Dedifferentiated amniotic fluid mesenchymal stem cell (primary cell): ENCODE measurements around the gene KIFBP.
"Not testable (repeated sequence)": the region's sequence is repeated elsewhere in the genome, so short reads cannot be mapped to it uniquely, and the experiment has no call there.

Experiments used
- DNase-seq: peaks from one replicate; pipeline ENCODE4 v3.0.0-alpha.2; 2016; ENCODE audit errors: extremely low spot score

The KIFBP gene

DNA sequence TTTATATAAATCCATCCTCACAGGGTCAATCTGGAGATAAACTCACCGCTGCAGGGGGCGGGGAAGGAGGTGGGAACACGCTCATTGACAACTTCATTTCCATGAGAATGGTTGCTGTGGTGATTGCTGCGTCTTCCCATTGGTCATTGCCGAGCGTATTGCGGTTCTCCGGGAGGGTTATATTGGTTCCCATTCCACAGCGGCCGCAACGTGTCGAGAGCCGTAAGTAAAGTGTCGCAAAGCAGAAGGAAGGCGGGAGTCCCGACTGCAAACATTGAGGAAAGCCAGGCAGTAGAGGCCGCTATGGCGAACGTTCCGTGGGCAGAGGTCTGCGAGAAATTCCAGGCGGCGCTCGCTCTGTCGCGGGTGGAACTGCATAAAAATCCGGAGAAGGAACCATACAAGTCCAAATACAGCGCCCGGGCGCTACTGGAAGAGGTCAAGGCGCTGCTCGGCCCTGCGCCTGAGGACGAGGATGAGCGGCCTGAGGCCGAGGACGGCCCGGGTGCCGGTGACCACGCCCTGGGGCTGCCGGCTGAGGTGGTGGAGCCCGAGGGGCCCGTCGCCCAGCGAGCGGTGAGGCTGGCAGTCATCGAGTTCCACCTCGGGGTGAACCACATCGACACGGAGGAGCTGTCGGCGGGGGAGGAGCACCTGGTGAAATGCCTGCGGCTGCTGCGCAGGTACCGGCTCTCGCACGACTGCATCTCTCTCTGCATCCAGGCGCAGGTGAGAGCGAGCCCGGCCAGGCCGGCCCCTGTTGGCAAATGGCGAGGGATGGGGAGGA is at the start of gene KIFBP:
KIFBP (plus strand) TSS at position 274 of the 787 bp plus-strand sequence; CDS start at position 304, 30 bp downstream.
- DNase-seq = peak; percentile 98

DNA sequence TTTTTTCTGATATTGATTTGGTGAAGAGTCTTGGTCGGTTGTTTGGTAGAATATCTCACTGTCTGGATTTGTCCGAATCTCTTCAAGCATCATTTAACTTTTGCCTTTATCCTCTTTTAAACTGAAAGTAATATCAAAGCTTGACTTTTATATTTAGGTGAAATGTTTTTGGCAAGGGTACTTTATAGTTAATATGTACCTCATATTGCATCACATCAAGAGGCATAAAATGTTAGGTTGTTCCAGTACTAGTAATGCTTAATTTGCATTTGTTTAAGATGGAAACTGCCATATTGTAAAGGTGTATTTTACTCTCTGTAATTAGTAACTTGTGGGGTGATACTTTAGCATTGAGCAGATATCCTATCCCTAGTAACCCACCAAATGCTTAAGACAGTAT is 49.7 kb upstream of the KIFBP start:
- no peak for DNase-seq

GRCh38 chr10:68940917-68941316 is 47.7 kb upstream of the KIFBP start:
- DNase-seq = not testable (repeated sequence)

GRCh38 chr10:68950598-68950997 is 38.0 kb upstream of the KIFBP start:
- DNase-seq = no peak

DNA sequence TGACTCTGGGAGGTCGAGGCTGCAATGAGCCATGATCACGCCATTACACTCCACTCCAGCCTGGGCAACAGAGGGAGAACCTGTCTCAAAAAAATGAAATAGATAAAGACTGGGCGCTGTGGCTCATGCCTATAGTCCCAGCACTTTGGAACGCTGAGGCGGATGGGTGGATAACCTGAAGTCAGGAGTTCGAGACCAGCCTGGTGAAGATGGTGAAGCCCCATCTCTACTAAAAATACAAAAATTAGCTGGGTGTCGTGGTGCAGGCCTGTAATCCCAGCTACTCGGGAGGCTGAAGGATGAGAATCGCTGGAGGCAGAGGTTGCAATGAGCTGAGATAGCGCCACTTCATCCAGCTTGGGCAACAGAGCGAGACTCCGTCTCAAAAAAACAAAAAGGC is 33.7 kb upstream of the KIFBP start:
- DNase-seq = no peak

GRCh38 chr10:68955355-68955831 is 33.2 kb upstream of the KIFBP start:
- DNase-seq = no peak

DNA sequence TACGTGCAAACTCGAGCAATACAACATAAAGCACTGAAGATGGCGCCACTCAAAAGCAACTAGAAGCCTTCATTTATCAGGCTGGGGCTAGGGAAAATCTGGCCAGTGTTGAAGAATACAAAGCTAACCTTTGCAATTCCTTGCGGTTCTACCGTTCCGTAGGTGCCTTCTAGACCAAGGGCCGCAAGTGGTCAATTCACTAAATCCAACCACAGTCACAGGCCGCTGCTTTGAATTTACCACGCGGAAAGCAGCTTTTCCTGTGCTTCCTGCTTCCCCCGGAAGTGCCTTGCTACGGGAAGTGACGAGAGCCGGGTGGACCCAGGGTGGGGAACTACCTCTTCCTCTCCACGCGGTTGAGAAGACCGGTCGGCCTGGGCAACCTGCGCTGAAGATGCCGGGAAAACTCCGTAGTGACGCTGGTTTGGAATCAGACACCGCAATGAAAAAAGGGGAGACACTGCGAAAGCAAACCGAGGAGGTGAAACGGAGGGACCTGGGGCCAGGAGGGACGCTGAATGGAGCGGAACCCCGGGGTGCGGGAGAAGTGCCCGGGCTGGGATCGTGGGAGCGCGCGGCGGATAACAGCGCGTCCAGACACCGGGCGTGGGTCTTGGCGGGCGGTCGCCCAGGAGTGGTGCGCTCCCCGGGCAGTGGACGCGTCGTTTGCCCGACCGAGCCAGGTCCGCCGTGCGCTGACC is 32.6 kb upstream of the KIFBP start, which contains the start of gene DDX21:
DDX21 (plus strand) TSS at position 339 of the 701 bp plus-strand sequence; CDS start at position 395, 56 bp downstream.
- peak; percentile 95 for DNase-seq

DNA sequence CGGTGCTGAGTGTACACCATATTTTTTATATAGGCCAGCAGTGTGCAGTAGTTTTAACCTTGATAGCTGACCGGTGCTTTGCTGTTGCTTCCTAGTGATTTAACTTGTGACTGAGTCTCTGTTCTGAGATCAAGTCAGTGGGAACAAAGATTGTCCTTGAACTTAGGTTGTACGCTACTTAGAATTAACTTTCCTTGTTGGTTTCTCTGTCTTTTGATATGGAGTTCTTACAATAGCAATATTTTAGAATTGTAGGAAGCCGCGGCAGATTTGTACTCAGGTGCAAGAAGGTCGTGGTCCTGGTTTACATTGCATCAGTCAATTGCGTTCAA is 31.4 kb upstream of the KIFBP start:
- no peak for DNase-seq

DNA sequence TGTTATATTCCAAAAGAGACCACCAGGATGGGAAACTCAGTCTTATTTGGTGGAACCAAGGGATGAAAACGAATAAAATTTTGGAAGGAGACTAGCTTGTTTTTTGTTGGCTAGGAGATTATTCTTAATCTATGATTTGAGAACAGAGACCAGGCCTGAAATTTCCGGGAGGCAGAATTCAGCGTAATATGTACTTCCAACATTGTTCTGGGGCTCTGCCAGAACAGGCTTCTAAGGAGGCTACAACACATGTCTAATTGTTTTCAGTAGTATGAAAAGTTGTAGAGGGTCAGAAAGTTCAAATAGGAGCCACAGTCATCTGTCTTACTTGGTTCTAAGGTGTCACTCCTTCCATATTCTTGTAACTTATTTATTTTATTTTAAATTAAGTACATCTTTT is 30.9 kb upstream of the KIFBP start:
- no peak for DNase-seq

GRCh38 chr10:68959695-68960527 is 28.7 kb upstream of the KIFBP start:
- DNase-seq = no peak

DNA sequence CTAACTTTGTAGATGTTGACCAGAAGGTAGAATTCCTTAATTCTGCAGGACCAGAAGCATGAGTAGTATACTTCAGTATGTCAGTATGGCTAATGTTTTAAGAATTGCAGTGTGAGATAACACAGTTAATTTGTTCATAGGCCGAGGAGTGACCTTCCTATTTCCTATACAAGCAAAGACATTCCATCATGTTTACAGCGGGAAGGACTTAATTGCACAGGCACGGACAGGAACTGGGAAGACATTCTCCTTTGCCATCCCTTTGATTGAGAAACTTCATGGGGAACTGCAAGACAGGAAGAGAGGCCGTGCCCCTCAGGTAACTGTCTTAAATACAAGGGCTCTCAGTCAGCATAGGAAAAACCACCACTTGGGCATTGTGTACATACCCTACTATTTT is 25.5 kb upstream of the KIFBP start:
- DNase-seq = no peak

DNA sequence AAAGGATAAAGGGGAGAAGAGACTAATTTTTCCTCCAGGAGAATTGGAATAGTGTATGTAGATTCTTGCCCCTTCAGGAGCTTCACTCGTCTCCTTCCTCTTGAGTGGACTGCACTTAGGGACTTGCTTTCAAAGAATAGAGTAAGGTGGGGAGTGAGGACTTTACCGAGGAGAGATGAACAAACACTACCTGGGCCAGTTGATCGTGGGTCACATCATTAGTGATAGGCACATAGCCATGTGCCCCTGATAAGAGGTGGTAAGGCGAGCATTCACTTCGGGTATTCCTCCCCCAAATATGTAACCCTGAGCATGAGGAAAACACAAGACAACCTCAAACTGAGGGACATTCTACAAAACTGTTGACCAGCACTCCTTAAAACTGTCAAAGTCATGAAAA is 14.6 kb upstream of the KIFBP start:
- no peak for DNase-seq

DNA sequence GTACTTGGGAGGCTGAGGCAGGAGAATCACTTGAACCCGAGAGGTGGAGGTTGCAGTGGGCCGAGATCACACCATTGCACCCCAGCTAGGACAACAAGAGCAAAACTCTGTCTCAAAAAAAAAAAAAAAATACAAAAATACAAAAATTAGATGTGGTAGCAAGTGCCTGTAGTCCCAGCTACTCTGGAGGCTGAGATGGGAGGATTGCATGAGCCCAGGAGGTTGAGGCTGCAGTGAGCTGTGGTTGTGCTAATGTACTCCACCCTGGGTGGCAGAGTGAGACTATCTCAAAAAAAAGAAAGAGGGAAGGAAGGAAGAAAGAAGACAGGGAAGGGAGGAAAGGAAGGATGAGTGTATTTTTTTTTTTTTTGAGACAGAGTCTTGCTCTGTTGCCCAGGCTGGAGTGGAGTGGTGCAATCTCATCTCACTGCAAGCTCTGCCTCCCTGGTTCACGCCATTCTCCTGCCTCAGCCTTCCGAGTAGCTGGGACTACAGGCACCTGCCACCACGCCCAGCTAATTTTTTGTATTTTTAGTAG is 12.6 kb upstream of the KIFBP start:
- not testable (repeated sequence) for DNase-seq

GRCh38 chr10:68979738-68980137 is 8.9 kb upstream of the KIFBP start:
- not testable (repeated sequence) for DNase-seq

GRCh38 chr10:68981074-68981473 is 7.5 kb upstream of the KIFBP start:
- DNase-seq = no peak

GRCh38 chr10:68982389-68982788 is 6.2 kb upstream of the KIFBP start:
- no peak for DNase-seq

GRCh38 chr10:68987611-68988010 is 992 bp upstream of the KIFBP start:
- no peak for DNase-seq

- DNase-seq = no peak
These were observed 851 bp downstream of the KIFBP start for GRCh38 chr10:68989317-68989990.

DNA sequence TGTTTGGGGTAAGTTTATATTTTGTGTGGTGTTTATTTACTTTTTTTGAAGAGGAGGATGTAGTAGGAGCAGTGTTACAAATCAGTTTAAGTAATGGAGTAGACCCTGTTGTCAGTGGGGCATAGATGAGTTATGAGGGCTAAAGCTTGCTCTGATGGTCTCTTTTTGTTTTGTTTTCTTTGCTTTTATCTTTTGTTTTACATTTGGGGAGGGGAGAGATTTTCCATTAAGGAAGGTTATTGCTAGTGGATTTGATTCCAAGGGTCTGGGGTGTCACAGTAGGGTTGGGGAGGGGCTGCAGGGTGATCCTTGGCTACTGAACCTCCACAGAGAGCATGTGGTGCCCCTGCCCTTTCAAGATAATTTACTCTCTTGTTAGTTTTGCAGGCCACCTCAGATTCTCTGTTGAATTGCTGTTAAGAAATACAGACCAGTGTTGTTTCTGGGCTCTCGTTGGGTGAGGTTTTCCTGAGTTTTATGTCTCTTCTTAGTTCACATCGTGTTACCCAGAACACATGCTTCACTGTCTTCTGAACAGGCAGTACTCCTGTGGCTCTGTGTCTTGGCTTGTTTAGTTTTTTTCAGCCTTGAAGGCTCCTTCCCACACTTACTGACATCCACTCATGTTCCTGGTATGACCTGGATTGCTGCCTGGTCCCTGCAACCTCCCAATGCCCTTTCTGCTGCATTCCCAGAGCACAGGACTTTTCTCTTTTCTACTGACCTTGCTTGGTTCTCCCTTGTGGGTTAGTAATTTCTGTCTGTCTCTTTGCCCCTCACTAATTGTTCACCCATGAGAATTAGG is 4.2 kb downstream of the KIFBP start:
- DNase-seq = peak; percentile 79

GRCh38 chr10:68997211-68997610 is 8.6 kb downstream of the KIFBP start:
- DNase-seq = no peak
